ENCODE results near the gene A2M.

The A2M gene

GRCh38 chr12:9040484-9041186 lies 75.1 kb downstream of the A2M start:
- DNase-seq (ENCODE audit: low read depth in 2 of 3, low spot score in 2 of 3) = no peak

- no peak for DNase-seq (ENCODE audit: low read depth in 2 of 3, low spot score in 2 of 3)
Observed at GRCh38 chr12:9039397-9039977, 76.2 kb downstream of the A2M start.

GRCh38 chr12:9037431-9037830 lies 78.3 kb downstream of the A2M start:
- no peak for DNase-seq (ENCODE audit: low read depth in 2 of 3, low spot score in 2 of 3)

- no peak for DNase-seq (ENCODE audit: low read depth in 2 of 3, low spot score in 2 of 3)
Observed at GRCh38 chr12:9036227-9036626, 79.5 kb downstream of the A2M start.

GRCh38 chr12:9034095-9034494 lies 81.6 kb downstream of the A2M start:
- DNase-seq (ENCODE audit: low read depth in 2 of 3, low spot score in 2 of 3) = no peak

GRCh38 chr12:9033265-9033887 lies 82.3 kb downstream of the A2M start:
- no peak for DNase-seq (ENCODE audit: low read depth in 2 of 3, low spot score in 2 of 3)

GRCh38 chr12:9032202-9032964 lies 83.3 kb downstream of the A2M start:
- no peak for DNase-seq (ENCODE audit: low read depth in 2 of 3, low spot score in 2 of 3)

- no peak for DNase-seq (ENCODE audit: low read depth in 2 of 3, low spot score in 2 of 3)
Observed at GRCh38 chr12:9030776-9031175, 84.9 kb downstream of the A2M start.

GRCh38 chr12:9027161-9028059 lies 88.3 kb downstream of the A2M start:
- peak; percentile 54 to 77 (median 62) for DNase-seq (ENCODE audit: low read depth in 2 of 3, low spot score in 2 of 3)

GRCh38 chr12:9024512-9024911 lies 91.2 kb downstream of the A2M start:
- no peak for DNase-seq (ENCODE audit: low read depth in 2 of 3, low spot score in 2 of 3)

- no peak for DNase-seq (ENCODE audit: low read depth in 2 of 3, low spot score in 2 of 3)
Observed at GRCh38 chr12:9022592-9022991, 93.1 kb downstream of the A2M start.

Measured in activated CD8-positive, alpha-beta memory T cell treated with anti-CD3 and anti-CD28 coated beads for 48 hours (primary cell).